ENCODE results near the gene WNK4. TPM values are rescaled to one million over a fixed set of nuclear protein-coding genes. Genes with fewer than 3 reads are reported as not detected.

The WNK4 gene
- total RNA-seq, 1 experiment from 2014 or later, result 1.5 TPM

- TF ChIP-seq HMGXB4 (CRISPR knock-in tag; IDR thresholded peaks at IDR 0.05) (no peak), ZNF396 (CRISPR knock-in tag; IDR thresholded peaks at IDR 0.05; ENCODE audit: borderline replicate concordance) (no peak), ARID4B (CRISPR knock-in tag; IDR thresholded peaks at IDR 0.05; ENCODE audit: borderline replicate concordance) (no peak), HMGA2 (CRISPR knock-in tag; IDR thresholded peaks at IDR 0.05) (no peak)
Observed at GRCh38 chr17:42783062-42783790, 2.8 kb downstream of the WNK4 start (continued).

GRCh38 chr17:42783791-42784138 is 3.4 kb downstream of the WNK4 start:
- Mint-ChIP-seq H3K9me3 (no peaks in the 10 kb centered on the region), H3K36me3 (no peaks in the 10 kb centered on the region; the same call in 1 of the 2 replicates), H3K4me3 (no peak overlapping the region), H3K4me1 (peaks cover 20% of the 10 kb centered on the region), H3K27me3 (ENCODE audit: low read depth) (peaks cover 61% of the 10 kb centered on the region), H3K27ac (no peak overlapping the region)
- TF ChIP-seq CBFB (CRISPR knock-in tag; IDR thresholded peaks at IDR 0.05; ENCODE audit: low read depth) (no peak), SOX15 (CRISPR knock-in tag; IDR thresholded peaks at IDR 0.05) (no peak), USF2 (CRISPR knock-in tag; IDR thresholded peaks at IDR 0.05) (no peak), FOXP1 (CRISPR knock-in tag; IDR thresholded peaks at IDR 0.05; ENCODE audit: borderline replicate concordance) (no peak), HMGA2 (CRISPR knock-in tag; IDR thresholded peaks at IDR 0.05) (no peak), IRF1 (CRISPR knock-in tag; IDR thresholded peaks at IDR 0.05) (no peak), E2F4 (CRISPR knock-in tag; IDR thresholded peaks at IDR 0.05; ENCODE audit: borderline replicate concordance, low read depth) (no peak), ZNF232 (CRISPR knock-in tag; IDR thresholded peaks at IDR 0.05) (no peak), SP1 (CRISPR knock-in tag; conservative IDR thresholded peaks at IDR 0.05) (no peak), CREM (CRISPR knock-in tag; IDR thresholded peaks at IDR 0.05) (no peak), USF1 (CRISPR knock-in tag; IDR thresholded peaks at IDR 0.05) (no peak), ZNF121 (CRISPR knock-in tag; IDR thresholded peaks at IDR 0.05) (no peak), TEAD1 (CRISPR knock-in tag; IDR thresholded peaks at IDR 0.05) (no peak), ESRRA (CRISPR knock-in tag; IDR thresholded peaks at IDR 0.05; ENCODE audit: borderline replicate concordance) (no peak), AR (CRISPR knock-in tag; IDR thresholded peaks at IDR 0.05) (no peak)
- CTCF ChIA-PET, result interaction anchor here (2.0 kb wide), 1 partner anchor 40 kb away, joined by 6 read pairs; the partner anchor contains the start of gene BECN1
- ATAC-seq, result no peak
- POLR2A ChIA-PET, result no interaction called here
- DNase-seq (ENCODE audit: low spot score), result no peak
